Dendritic cell treated with granulocyte-macrophage colony-stimulating factor and Interleukin-4, amounts not matched to agents 40 ng/mL and 50 ng/mL, for 4 days (primary cell): ENCODE results near the gene RUVBL2.

Source experiments
- H3K27ac Mint-ChIP-seq: one replicate; pipeline ENCODE4 v1.8.0; 2022; ENCODE audit warnings: mild to moderate bottlenecking, mixed read lengths
- H3K27me3 Mint-ChIP-seq: one replicate; pipeline ENCODE4 v1.8.0; 2022; ENCODE audit warnings: mild to moderate bottlenecking, mixed read lengths
- H3K36me3 Mint-ChIP-seq: one replicate; pipeline ENCODE4 v1.8.0; 2022; ENCODE audit warnings: low read depth, mixed read lengths
- H3K4me1 Mint-ChIP-seq: one replicate; pipeline ENCODE4 v1.8.0; 2022; ENCODE audit warnings: low read depth, mixed read lengths
- H3K4me3 Mint-ChIP-seq: one replicate; pipeline ENCODE4 v1.8.0; 2022; ENCODE audit warnings: mild to moderate bottlenecking, moderate library complexity, mixed read lengths
- H3K9me3 Mint-ChIP-seq: one replicate; pipeline ENCODE4 v1.8.0; 2022; ENCODE audit warnings: mixed read lengths
- intact Hi-C: fragments of 100-400 bp; cut with micrococcal nuclease; formaldehyde crosslinking; loops from one replicate; pipeline ENCODE4 v1.15.0; 2022

RUVBL2 gene

DNA sequence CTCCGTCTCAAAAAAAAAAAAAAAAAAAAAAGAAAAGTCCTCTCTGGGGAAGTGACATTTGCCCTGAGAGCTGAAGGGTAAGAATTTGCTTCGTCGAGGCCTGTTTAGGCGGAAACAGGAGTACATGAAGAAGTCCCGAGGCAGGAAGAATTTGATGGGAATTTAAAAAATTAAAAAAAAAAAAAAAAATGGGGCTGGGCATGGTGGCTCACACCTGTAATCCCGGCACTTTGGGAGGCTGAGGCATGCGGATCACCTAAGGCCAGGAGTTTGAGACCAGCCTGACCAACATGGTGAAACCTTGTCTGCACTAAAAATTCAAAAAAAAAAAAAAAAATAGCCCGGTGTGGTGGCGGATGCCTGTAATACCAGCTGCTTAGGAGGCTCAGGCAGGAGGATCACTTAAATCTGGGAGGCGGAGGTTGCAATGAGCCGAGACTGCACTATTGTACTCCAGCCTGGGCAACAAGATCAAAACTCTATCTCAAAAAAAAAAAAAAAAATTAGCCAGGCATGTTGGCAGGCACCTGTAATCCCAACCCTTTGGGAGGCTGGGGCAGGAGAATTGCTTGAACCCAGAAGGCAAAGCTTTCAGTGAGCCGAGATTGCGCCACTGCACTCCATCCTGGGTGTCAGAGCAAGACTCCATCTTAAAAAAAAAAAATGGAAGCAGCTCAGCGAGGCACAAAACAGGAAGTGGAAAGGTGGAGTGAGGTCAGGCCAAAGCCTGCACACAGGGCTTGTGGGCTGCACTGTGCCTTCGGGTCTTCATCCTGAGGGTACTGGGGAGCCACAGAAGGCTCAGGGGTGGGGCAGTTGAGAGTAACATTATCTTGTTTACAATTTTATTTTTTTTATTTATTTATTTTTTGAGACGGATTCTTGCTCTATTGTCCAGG, 34.1 kb upstream of the RUVBL2 start:
- Mint-ChIP-seq H3K9me3 (no peaks in the 10 kb centered on the region), H3K27me3 (no peaks in the 10 kb centered on the region), H3K36me3 (peaks cover 85% of the 10 kb centered on the region), H3K4me3 (no peak overlapping the region), H3K4me1 (peaks cover 87% of the 10 kb centered on the region), H3K27ac (peak overlapping the region; percentile 71)
- intact Hi-C loops: no loop called here

DNA sequence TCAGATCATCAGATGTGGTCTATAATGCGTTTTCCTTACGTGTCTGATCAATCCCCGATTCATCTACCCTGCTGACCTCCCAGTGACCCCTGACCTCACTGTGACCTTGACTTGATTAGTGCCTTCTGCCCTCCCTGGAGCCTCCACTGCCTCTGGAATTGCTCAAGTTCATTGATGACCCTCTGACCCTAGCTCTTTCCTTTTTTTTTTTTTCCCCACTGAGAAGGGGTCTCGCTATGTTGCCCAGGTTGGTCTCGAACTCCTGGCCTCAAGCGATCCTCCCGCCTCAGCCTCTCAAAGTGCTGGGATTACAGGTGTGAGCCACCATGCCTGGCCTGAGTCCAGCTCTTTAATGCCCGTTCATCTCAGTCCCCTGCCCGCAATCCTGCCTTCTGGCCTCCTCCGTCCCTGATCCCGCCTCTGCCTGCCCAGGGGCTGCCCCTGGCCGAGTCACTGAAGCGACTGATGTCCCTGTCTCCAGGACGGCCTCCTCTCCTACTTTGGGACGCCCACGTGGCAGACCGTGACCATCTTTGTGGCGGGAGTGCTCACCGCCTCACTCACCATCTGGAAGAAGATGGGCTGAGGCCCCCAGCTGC, 32.5 kb upstream of the RUVBL2 start:
- intact Hi-C loops: no loop called here
- H3K9me3 Mint-ChIP-seq: no peaks in the 10 kb centered on the region
- H3K36me3 Mint-ChIP-seq: peaks cover 89% of the 10 kb centered on the region
- peaks cover 78% of the 10 kb centered on the region for H3K4me1 Mint-ChIP-seq
- H3K4me3 Mint-ChIP-seq: peak overlapping the region; percentile 2
- peak overlapping the region; percentile 98 for H3K27ac Mint-ChIP-seq
- H3K27me3 Mint-ChIP-seq: no peaks in the 10 kb centered on the region

DNA sequence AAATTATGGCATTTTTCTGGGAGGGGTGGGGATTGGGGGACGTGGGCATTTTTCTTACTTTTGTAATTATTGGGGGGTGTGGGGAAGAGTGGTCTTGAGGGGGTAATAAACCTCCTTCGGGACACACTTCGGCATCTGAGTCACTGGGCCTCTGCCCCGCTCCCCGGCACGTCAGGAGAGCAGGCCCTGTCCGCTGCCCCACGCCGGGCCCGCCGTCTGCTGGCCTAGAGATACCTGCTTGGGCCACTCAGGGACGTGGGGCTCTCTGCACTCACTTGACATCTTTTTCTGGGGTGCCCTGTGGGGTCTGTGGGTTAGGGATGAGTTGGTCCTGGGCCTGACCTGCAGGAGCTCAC, 32.0 kb upstream of the RUVBL2 start:
- intact Hi-C loops: no loop called here
- H3K27ac Mint-ChIP-seq: peak overlapping the region; percentile 98
- peaks cover 89% of the 10 kb centered on the region for H3K36me3 Mint-ChIP-seq
- peak overlapping the region; percentile 100 for H3K4me3 Mint-ChIP-seq
- no peaks in the 10 kb centered on the region for H3K27me3 Mint-ChIP-seq
- H3K4me1 Mint-ChIP-seq: peaks cover 73% of the 10 kb centered on the region
- H3K9me3 Mint-ChIP-seq: no peaks in the 10 kb centered on the region

DNA sequence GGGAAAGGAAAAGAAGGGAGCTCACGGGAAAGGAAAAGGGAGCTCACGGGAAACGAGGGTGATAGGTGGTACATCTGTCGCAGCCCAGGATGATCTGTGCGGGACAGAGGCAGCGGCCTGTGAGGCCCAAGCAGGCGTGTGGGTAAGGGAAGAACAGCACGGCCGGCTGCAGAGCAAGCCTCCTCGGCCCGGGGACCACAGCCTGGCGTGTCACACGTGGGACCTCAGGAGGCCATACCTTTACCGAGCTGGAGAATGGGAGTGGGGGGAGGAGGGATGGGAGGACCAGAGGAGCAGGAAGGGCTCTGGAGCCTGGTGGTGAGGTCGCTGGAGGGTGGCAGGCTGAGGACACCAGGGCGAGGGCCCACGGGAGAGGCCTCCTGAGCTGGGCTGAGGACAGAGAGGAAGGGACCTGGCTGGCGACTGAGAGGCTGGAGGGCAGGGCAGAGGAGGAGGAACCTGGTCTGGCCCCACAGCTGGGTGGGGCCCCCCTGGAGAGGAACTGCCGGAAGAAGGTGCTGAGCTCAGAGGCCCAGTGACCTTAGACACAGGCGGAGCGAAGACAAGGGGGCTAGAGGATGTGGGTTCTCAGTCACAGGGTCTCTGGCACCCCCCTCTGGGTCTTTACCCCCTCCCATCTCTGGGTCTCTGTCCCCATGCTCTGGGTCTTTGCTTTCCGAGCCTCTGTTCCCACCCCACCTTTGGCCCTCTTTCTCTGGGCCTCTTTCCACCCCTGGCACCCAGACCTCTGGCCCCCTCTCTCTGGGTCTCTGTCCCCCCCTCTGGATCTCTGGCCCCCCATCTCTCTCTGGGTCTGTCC, 31.4 kb upstream of the RUVBL2 start:
- intact Hi-C loops: no loop called here
- H3K4me1 Mint-ChIP-seq: peaks cover 69% of the 10 kb centered on the region
- peaks cover 89% of the 10 kb centered on the region for H3K36me3 Mint-ChIP-seq
- peak overlapping the region; percentile 98 for H3K27ac Mint-ChIP-seq
- no peaks in the 10 kb centered on the region for H3K27me3 Mint-ChIP-seq
- peak overlapping the region; percentile 100 for H3K4me3 Mint-ChIP-seq
- H3K9me3 Mint-ChIP-seq: no peaks in the 10 kb centered on the region

DNA sequence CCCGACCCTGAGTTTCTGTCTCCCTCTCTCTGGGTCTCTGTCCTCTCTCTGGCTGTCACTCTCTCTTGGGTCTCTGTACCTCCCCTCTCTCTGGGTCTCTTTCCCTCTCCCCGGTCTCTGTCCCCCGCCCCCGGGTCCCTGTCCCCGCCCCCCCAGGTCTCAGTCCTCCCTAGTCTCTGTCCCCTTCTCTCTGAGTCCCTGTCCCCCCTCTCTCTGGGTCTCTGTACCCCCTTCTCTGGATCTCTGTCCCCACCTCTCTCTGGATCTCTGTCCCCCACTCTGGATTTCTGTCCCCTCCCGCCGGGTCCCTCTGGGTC, 30.9 kb upstream of the RUVBL2 start:
- Mint-ChIP-seq H3K9me3 (no peaks in the 10 kb centered on the region), H3K4me1 (peaks cover 68% of the 10 kb centered on the region), H3K36me3 (peaks cover 86% of the 10 kb centered on the region), H3K27me3 (no peaks in the 10 kb centered on the region), H3K27ac (peak overlapping the region; percentile 98), H3K4me3 (peak overlapping the region; percentile 100)
- intact Hi-C loops: no loop called here

DNA sequence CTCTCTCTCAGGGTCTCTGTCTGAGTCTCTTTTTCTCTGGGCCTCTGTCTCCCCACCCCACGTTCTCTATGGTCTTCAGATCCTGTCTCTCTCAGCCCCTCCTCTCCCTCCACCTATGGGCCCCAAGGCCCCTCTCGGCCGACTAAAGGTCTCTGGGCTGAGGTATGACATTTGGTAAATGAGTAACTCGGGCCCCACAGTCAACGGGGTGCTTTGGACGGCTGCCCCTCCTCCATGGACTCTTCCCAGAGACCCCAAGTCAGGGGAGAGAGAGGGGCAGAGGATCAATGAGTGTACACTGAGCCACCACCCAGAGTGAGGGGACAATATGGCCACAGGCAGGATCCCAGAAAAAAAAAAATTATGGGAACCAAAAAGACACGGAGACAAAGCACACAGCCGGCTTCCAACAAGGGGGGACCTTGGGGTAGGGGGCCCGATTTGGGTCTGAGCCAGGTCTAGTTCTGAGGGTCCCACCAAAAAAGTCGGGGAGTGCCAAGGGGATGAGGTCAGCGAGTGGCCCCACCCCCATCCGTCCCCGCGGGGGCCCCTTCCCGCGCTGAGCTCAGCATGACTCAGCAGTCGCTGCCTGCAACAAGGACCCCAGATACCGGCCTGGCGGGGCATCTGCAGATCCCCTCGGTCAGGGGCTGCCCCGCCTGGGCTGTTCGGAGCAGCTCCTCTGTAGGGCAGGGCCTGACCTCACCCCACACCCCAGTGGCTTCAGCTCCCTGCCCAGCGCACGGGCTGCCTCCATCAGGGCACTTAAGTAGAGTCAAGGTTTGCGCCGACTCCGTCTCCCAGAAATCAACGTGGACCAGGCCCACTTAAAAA, 30.1 kb upstream of the RUVBL2 start:
- Mint-ChIP-seq H3K27ac (peak overlapping the region; percentile 98), H3K36me3 (peaks cover 86% of the 10 kb centered on the region), H3K27me3 (no peaks in the 10 kb centered on the region), H3K4me3 (peak overlapping the region; percentile 100), H3K9me3 (no peaks in the 10 kb centered on the region), H3K4me1 (peaks cover 68% of the 10 kb centered on the region)
- intact Hi-C loops: no loop called here

DNA sequence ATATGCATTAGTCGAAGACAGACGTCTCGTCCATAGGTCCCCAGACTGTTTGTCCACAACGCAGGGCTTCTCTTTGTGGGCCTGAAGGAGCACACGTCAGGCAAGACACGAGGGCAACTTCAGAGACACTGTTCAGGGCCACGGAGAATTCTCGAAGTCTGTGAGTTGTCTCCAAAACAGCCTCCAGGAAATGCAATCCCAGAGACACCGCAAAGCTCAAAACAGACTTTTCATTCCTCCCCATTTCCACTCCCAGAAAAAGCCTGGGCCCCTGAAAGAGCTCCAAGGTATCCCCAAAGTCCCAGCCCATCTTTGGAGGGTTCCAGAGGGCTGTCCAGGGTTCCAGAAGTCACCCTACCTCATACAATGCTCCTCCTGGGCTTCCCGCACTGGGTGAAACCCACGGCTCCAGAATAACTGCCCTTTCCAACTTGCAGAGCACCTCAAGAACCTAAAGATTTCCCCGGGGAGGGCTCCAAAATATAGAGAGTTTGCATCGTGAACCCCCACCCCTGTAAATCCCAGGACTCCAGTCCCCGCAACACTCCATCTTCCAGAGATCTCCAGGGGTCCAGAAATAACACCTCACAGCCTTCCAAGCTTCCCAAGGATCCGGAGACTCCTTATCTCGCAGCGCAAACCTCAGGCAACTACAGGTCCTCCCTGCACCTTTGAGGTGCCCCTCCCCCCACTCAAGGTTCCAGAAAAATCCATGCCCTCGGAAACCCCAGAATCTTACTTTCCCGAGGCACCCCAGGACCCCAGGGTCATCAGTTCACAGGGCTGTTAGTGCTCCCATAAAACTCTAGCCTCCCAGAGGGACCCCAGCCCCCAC, 29.3 kb upstream of the RUVBL2 start:
- H3K4me1 Mint-ChIP-seq: peaks cover 68% of the 10 kb centered on the region
- intact Hi-C loops: loop anchor here (5.0 kb wide), 1 partner anchor 317 kb away; the partner anchor contains the start of gene CA11
- H3K9me3 Mint-ChIP-seq: no peaks in the 10 kb centered on the region
- H3K27ac Mint-ChIP-seq: peak overlapping the region; percentile 98
- no peaks in the 10 kb centered on the region for H3K27me3 Mint-ChIP-seq
- peak overlapping the region; percentile 100 for H3K4me3 Mint-ChIP-seq
- H3K36me3 Mint-ChIP-seq: peaks cover 87% of the 10 kb centered on the region

GRCh38 chr19:48965040-48965805, 28.5 kb upstream of the RUVBL2 start, which contains the start of gene FTL:
TSS of gene FTL (plus strand) at chr19:48965309. CDS start at chr19:48965508, 199 bp downstream.
- Mint-ChIP-seq H3K27ac (peak within 1 kb of the TSS; percentile 98), H3K27me3 (no peaks in the 10 kb centered on the region), H3K4me3 (peak within 1 kb of the TSS; percentile 100), H3K4me1 (peaks cover 72% of the 10 kb centered on the region), H3K36me3 (peaks cover 95% of the 10 kb centered on the region), H3K9me3 (no peaks in the 10 kb centered on the region)
- intact Hi-C loops: loop anchor here (5.0 kb wide), 1 partner anchor 318 kb away; the partner anchor contains the start of gene CA11

GRCh38 chr19:48965806-48966540, 27.7 kb upstream of the RUVBL2 start:
- intact Hi-C loops: loop anchor here (5.0 kb wide), 1 partner anchor 319 kb away; the partner anchor contains the start of gene CA11
- H3K9me3 Mint-ChIP-seq: no peaks in the 10 kb centered on the region
- H3K4me3 Mint-ChIP-seq: peak overlapping the region; percentile 100
- peak overlapping the region; percentile 98 for H3K27ac Mint-ChIP-seq
- H3K27me3 Mint-ChIP-seq: no peaks in the 10 kb centered on the region
- H3K36me3 Mint-ChIP-seq: peaks cover 97% of the 10 kb centered on the region
- H3K4me1 Mint-ChIP-seq: peaks cover 76% of the 10 kb centered on the region

GRCh38 chr19:48966541-48967345, 26.9 kb upstream of the RUVBL2 start:
- Mint-ChIP-seq H3K27me3 (no peaks in the 10 kb centered on the region), H3K9me3 (no peaks in the 10 kb centered on the region), H3K4me1 (peaks cover 71% of the 10 kb centered on the region), H3K36me3 (peaks cover 94% of the 10 kb centered on the region), H3K4me3 (peak overlapping the region; percentile 100), H3K27ac (peak overlapping the region; percentile 98)
- intact Hi-C loops: loop anchor here (1.0 to 5.0 kb wide), 3 partner anchors 66 to 319 kb away; partner anchors contain the start of genes CA11, NUCB1 and PPP1R15A
